Karpas-422 (cell line): ENCODE measurements around the gene TMEM11. TPM values are rescaled to one million over a fixed set of nuclear protein-coding genes. Genes with fewer than 3 reads are reported as not detected.

Experiments
- DNase-seq: peaks from one replicate; pipeline ENCODE4 v3.0.0-alpha.2; 2015
- H2AFZ ChIP-seq: fragments of 200-600 bp; sonication (generic); 2 replicates; pipeline ENCODE4 v1.6.1; 2014; ENCODE audit warnings: antibody characterized with exemption, low read length, mixed read lengths
- H3K27ac ChIP-seq: fragments of 200-600 bp; sonication (generic); 2 replicates; pipeline ENCODE4 v1.5.1; 2014; ENCODE audit warnings: mild to moderate bottlenecking, low read length, moderate library complexity
- H3K27me3 ChIP-seq: fragments of 200-600 bp; sonication (generic); 2 replicates; pipeline ENCODE4 v1.6.1; 2014; ENCODE audit warnings: low read length, mixed read lengths
- H3K36me3 ChIP-seq: fragments of 200-600 bp; sonication (generic); 2 replicates; pipeline ENCODE4 v1.6.1; 2014; ENCODE audit warnings: low read length, mixed read lengths; ENCODE audit not compliant: insufficient read depth
- H3K4me1 ChIP-seq: fragments of 200-600 bp; sonication (generic); 2 replicates; pipeline ENCODE4 v1.6.1; 2014; ENCODE audit warnings: mild to moderate bottlenecking, low read length, mixed read lengths
- H3K4me2 ChIP-seq: fragments of 200-600 bp; sonication (generic); 2 replicates; pipeline ENCODE4 v1.6.1; 2014; ENCODE audit warnings: low read length, low read depth, mild to moderate bottlenecking; ENCODE audit not compliant: poor library complexity, severe bottlenecking
- H3K4me3 ChIP-seq: fragments of 200-600 bp; sonication (generic); 2 replicates; pipeline ENCODE4 v1.5.1; 2014; ENCODE audit warnings: mild to moderate bottlenecking, antibody characterized with exemption, low read length, mixed read lengths
- H3K79me2 ChIP-seq: fragments of 200-600 bp; sonication (generic); 2 replicates; pipeline ENCODE4 v1.6.1; 2014; ENCODE audit warnings: mild to moderate bottlenecking, low read length, mixed read lengths
- H3K9ac ChIP-seq: fragments of 200-600 bp; sonication (generic); 2 replicates; pipeline ENCODE4 v1.6.0; 2014; ENCODE audit warnings: low read length
- H3K9me2 ChIP-seq: fragments of 200-600 bp; sonication (generic), shearing (Covaris generic); replicated peaks from 2 replicates; pipeline ENCODE4 v1.6.0; 2014; ENCODE audit warnings: mild to moderate bottlenecking, low read length, moderate library complexity; ENCODE audit not compliant: insufficient read depth
- H3K9me3 ChIP-seq: fragments of 300-700, 200-600 bp; sonication (generic); 2 replicates; pipeline ENCODE4 v1.6.1; 2014; ENCODE audit warnings: low read length, mixed read lengths
- H4K20me1 ChIP-seq: fragments of 200-600 bp; sonication (generic); 2 replicates; pipeline ENCODE4 v1.6.1; 2014; ENCODE audit warnings: mild to moderate bottlenecking, antibody characterized with exemption, low read length, low read depth; ENCODE audit not compliant: insufficient read depth
- total RNA-seq: library from RNA; depleted of rRNA; stranded (reverse); fragments of >200 nt; shearing (Covaris generic); gene quantifications from 2 replicates; pipeline ENCODE4 v1.2.3, GENCODE V29; 2014; ENCODE audit warnings: low replicate concordance

TMEM11 gene
- total RNA-seq, 1 experiment from 2014 or later, result 12.5 TPM

DNA sequence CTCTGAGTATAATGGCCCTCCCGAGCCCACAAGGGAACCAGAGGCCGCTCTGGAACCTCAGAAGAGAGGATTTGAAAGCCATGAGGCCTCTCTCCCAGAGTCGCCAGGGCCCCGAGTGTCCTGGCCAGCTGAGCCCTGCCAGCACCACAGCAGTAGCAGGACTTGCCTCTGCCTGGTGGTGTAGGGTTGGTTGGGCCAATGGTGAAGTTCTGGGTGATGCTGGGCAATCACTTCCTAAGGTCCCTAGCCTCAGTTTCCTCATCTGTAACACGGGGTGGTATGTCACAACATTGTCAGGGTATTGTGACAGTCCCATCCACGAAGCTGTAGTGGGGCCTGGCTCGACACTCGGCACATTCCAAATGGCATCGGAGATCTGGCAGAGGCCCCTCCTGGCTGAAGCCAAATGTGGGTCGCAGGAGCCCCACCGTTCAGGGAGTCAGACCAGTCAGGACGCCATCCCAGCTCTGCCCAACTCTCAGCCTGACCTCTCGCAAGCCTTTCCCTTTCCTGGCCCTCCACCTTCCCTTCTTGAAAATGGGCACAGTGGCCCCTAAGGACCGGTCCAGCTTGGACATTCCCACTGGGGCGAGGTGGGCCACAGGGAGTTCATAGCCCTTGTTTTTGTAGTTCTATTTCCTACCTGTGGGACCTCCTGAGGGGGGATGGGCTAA lies 37.5 kb upstream of the TMEM11 start:
- H3K9me2 ChIP-seq, result no peaks in the 10 kb centered on the region
- H3K36me3 ChIP-seq, result no peaks in the 10 kb centered on the region
- H2AFZ ChIP-seq, result no peak overlapping the region
- H3K79me2 ChIP-seq, result no peaks in the 10 kb centered on the region
- no peak overlapping the region for H3K4me3 ChIP-seq
- H3K4me1 ChIP-seq, result peaks cover 17% of the 10 kb centered on the region
- H4K20me1 ChIP-seq, result no peaks in the 10 kb centered on the region
- no peak for DNase-seq
- no peak overlapping the region for H3K4me2 ChIP-seq
- no peaks in the 10 kb centered on the region for H3K9me3 ChIP-seq
- no peak overlapping the region for H3K27ac ChIP-seq
- H3K27me3 ChIP-seq, result no peaks in the 10 kb centered on the region; the same call in 1 of the 2 replicates
- no peak overlapping the region for H3K9ac ChIP-seq

DNA sequence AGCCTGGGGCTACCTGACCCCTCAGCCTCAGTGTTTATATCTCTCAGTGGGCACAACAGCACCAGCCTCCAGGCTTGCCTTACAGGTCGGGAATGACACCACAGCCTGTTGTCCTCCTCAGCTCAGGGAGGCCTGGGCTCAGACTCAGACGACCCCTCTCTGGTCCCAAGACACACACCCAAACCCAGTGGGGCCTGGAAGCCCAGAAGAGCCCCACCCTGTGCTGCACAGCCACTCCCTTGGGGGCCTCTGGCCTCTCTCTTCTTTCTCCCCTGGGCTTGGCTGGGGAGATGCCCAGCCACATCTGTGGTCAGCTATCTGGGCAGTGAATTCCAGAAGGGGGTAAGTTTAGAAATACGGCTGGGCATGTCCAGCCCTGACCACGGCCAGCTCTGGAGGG lies 36.9 kb upstream of the TMEM11 start:
- Histone ChIP-seq H3K4me1 (peaks cover 17% of the 10 kb centered on the region), H3K4me2 (no peak overlapping the region), H3K27me3 (no peaks in the 10 kb centered on the region; the same call in 1 of the 2 replicates), H3K36me3 (no peaks in the 10 kb centered on the region), H3K4me3 (no peak overlapping the region), H3K27ac (no peak overlapping the region), H3K79me2 (no peaks in the 10 kb centered on the region), H3K9me3 (no peaks in the 10 kb centered on the region), H4K20me1 (no peaks in the 10 kb centered on the region), H2AFZ (no peak overlapping the region), H3K9ac (no peak overlapping the region), H3K9me2 (no peaks in the 10 kb centered on the region)
- no peak for DNase-seq

DNA sequence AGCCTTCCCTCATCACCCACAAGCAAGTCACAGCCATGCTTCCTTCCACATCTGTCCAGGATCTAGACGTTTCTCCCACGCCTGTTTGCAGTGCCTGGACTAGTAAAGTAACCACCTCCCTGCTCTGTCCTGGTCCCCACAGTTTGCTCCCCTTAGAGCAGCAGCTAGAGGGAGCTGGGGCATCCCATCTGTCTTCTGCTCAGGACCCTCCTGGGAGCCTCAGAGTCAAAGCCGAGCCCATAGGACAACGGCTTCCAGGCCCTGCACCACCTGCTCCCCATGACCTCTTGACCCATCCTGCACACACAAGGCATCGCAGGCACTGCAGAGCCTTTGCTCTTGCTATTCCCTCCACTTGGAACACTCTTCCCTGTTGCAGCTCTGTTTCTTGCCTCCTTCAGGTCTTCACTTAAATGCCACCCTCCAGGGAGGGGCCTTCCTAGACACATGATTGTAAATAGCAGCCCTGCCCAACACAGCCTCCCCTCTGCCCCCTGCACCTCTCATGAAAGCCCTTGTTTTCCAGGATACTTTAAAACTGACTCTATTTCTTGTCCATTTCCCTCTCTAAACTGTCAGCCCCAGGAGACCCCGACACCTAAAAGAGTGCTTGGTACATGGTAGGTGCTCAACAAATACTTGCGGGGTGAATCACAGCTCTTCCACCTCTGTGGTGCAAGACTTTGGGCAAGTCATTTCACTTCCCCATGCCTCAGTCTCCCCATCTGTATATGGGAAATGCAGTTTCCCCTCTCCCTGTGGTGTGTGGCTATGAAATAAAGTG lies 36.2 kb upstream of the TMEM11 start:
- Histone ChIP-seq H3K27me3 (no peaks in the 10 kb centered on the region; the same call in 1 of the 2 replicates), H3K9me3 (no peaks in the 10 kb centered on the region), H4K20me1 (no peaks in the 10 kb centered on the region), H3K4me2 (no peak overlapping the region), H3K9ac (no peak overlapping the region), H3K4me1 (peaks cover 14% of the 10 kb centered on the region), H2AFZ (no peak overlapping the region), H3K4me3 (no peak overlapping the region), H3K9me2 (no peaks in the 10 kb centered on the region), H3K79me2 (no peaks in the 10 kb centered on the region), H3K36me3 (no peaks in the 10 kb centered on the region), H3K27ac (no peak overlapping the region)
- no peak for DNase-seq

DNA sequence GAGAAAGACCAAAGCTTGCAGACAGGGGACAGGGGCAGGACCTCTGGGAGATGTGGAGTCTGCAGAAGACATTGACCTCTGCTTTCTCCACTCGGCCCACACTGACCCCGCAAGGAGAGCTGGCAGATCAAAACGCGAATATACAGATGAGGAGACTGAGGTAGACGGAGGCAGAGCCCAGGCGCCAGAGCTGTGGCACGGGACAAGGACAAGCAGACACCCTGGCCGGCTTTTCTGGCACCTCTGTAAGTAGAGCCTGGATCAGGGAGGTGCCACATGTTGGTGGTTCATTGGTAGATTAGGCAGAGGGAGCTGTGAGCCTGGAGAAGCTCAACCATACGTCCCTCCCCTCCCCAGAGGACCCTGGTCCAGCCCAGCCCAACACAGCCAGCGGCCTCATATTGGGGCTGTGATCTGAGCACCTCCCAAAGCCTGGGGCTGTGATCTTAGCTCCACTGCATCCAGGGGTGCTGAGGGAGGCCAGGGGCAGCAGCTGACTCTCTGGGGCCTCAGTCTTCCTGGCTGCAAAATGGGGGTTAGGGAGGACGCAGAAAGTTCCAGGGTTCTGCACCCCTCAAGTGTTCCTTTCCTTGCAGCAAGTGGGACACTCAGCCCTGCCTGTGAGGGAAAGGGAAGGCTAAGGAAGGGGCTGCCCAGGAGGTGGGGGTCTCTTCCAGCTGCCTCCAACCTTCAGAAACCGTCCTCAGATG lies 35.3 kb upstream of the TMEM11 start:
- no peaks in the 10 kb centered on the region for H3K79me2 ChIP-seq
- peaks cover 14% of the 10 kb centered on the region for H3K4me1 ChIP-seq
- no peak for DNase-seq
- H3K27me3 ChIP-seq, result no peaks in the 10 kb centered on the region; the same call in 1 of the 2 replicates
- no peak overlapping the region for H3K4me2 ChIP-seq
- H3K9me3 ChIP-seq, result no peaks in the 10 kb centered on the region
- H3K4me3 ChIP-seq, result no peak overlapping the region
- no peak overlapping the region for H3K27ac ChIP-seq
- no peaks in the 10 kb centered on the region for H3K9me2 ChIP-seq
- no peaks in the 10 kb centered on the region for H4K20me1 ChIP-seq
- no peaks in the 10 kb centered on the region for H3K36me3 ChIP-seq
- H3K9ac ChIP-seq, result no peak overlapping the region
- no peak overlapping the region for H2AFZ ChIP-seq

DNA sequence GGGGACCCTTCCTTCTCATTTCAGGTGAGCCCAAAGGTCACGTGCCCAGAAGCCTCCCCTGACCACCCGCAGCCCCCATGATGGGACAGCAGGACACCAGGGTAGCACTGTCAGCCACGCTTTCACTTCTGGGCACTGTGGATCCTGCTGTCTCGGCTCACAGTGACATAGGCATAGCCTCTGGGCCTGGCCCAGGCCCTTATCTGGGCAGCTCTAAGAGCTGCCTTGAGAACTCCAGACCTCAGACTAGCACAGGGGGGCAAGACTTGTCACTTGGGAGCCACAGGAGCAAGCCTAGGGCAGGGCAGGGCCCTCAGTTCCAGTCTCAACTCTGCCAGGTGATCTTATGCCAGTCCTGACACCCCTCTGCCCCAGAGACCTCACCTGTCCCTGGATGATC lies 34.5 kb upstream of the TMEM11 start:
- Histone ChIP-seq H3K9me3 (no peaks in the 10 kb centered on the region), H3K9me2 (no peaks in the 10 kb centered on the region), H4K20me1 (no peaks in the 10 kb centered on the region), H3K27me3 (no peaks in the 10 kb centered on the region; the same call in 1 of the 2 replicates), H2AFZ (no peak overlapping the region), H3K4me3 (no peak overlapping the region), H3K4me2 (no peak overlapping the region), H3K9ac (no peak overlapping the region), H3K36me3 (no peaks in the 10 kb centered on the region), H3K4me1 (peaks cover 7% of the 10 kb centered on the region), H3K27ac (no peak overlapping the region), H3K79me2 (no peaks in the 10 kb centered on the region)
- no peak for DNase-seq

DNA sequence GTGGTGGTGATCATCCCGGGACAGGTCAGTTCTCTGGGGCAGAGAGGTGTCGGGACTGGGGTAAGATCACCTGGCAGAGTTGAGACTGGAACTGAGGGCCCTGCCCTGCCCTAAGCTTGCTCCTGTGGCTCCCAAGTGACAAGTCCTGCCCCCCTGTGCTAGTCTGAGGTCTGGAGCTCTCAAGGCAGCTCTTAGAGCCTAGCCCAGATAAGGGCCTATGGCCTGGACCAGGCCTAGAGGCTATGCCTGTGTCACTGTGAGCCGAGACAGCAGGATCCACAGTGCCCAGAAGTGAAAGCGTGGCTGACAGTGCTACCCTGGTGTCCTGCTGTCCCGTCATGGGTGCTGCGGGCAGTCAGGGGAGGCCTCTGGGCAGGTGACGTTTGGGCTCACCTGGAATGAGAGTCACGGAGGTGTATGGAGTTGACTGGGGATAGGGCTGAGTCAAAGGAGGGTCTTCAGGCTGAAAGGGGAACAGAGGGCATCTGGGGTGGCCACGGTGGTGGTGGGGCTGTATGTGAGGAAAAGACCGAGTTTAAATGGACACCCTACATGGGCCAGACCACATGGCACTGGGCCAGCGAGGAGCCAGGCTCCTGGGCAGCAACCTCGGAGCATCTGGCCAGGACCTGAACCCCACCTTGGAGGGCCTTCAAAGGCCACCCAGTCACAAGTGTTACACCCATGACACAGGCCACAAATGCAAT lies 33.7 kb upstream of the TMEM11 start:
- Histone ChIP-seq H3K79me2 (no peaks in the 10 kb centered on the region), H2AFZ (no peak overlapping the region), H3K27me3 (no peaks in the 10 kb centered on the region; the same call in 1 of the 2 replicates), H3K9ac (no peak overlapping the region), H4K20me1 (no peaks in the 10 kb centered on the region), H3K4me3 (no peak overlapping the region), H3K9me2 (no peaks in the 10 kb centered on the region), H3K4me1 (peaks cover 5% of the 10 kb centered on the region), H3K9me3 (no peaks in the 10 kb centered on the region), H3K27ac (no peak overlapping the region), H3K36me3 (no peaks in the 10 kb centered on the region), H3K4me2 (no peak overlapping the region)
- no peak for DNase-seq

DNA sequence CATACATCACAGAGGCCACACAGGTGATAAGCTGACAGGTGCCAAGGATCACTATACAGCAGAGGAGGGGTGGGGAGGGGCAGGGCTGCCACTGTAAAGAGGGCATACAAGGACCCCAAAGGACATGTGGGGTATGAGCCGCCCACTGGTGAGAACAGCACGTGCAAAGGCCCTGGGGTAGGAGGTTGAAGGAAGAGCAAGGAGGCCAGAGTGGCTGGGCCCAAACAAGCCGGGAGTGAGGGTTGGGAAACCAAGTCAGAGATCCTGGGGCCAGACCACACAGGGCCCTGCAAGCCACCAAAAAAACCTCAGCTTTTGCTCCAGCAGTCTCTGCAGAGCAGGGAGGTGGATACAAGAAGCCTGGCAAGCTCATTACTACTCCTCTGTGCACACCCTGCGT lies 32.7 kb upstream of the TMEM11 start:
- Histone ChIP-seq H3K4me2 (no peak overlapping the region), H3K4me3 (no peak overlapping the region), H4K20me1 (no peaks in the 10 kb centered on the region), H3K27ac (no peak overlapping the region), H3K9me3 (no peaks in the 10 kb centered on the region), H3K27me3 (no peaks in the 10 kb centered on the region), H3K9me2 (no peaks in the 10 kb centered on the region), H3K36me3 (no peaks in the 10 kb centered on the region), H2AFZ (no peak overlapping the region), H3K79me2 (no peaks in the 10 kb centered on the region), H3K9ac (no peak overlapping the region), H3K4me1 (no peaks in the 10 kb centered on the region)
- DNase-seq, result no peak
